Measurements from ENCODE around the gene STK24. TPM values are rescaled to one million over a fixed set of nuclear protein-coding genes. Genes with fewer than 3 reads are reported as not detected.

Gene STK24
- total and polyA plus RNA-seq, 2 experiments from 2014 or later: 83.3 to 98.0 TPM

DNA sequence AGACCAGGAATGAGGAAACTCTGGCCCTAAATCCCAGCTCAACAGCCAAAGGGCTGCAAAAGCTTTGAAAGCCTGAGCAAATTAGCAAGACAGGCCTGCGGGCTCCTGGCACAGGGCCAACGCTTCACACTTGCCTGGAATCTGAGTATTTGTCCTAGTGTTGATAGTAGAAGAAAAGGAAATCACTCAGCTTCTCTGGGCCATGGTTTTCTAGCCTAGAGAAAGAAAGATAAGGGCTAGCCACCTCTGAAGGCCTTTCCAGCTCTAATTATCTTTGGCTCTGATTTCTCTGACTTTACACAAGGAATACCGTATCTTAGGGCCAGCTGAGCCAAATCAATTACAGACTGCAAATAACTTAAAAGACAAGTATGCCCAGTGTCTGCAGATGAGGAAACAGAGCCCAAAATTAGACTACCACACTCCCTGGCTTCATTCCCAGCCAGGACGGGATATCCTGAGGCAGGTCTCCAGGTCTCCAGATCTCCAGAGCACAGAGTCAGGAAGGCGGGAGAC lies 69.6 kb downstream of the STK24 start:
- DNase-seq (ENCODE audit: low read depth in 1 of 2, low spot score in 1 of 2): peak; percentile 77 to 86
- Histone ChIP-seq H3K27ac (peak overlapping the region; percentile 93), H3K4me3 (no peak overlapping the region), H3K27me3 (no peaks in the 10 kb centered on the region), H3K36me3 (no peaks in the 10 kb centered on the region), H3K9me3 (ENCODE audit: low read depth) (no peaks in the 10 kb centered on the region), H3K4me1 (ENCODE audit: low read depth) (peaks cover 73% of the 10 kb centered on the region)
- TF ChIP-seq, protein P1, sequence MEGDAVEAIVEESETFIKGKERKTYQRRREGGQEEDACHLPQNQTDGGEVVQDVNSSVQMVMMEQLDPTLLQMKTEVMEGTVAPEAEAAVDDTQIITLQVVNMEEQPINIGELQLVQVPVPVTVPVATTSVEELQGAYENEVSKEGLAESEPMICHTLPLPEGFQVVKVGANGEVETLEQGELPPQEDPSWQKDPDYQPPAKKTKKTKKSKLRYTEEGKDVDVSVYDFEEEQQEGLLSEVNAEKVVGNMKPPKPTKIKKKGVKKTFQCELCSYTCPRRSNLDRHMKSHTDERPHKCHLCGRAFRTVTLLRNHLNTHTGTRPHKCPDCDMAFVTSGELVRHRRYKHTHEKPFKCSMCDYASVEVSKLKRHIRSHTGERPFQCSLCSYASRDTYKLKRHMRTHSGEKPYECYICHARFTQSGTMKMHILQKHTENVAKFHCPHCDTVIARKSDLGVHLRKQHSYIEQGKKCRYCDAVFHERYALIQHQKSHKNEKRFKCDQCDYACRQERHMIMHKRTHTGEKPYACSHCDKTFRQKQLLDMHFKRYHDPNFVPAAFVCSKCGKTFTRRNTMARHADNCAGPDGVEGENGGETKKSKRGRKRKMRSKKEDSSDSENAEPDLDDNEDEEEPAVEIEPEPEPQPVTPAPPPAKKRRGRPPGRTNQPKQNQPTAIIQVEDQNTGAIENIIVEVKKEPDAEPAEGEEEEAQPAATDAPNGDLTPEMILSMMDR (IDR thresholded peaks at IDR 0.05; ENCODE audit: low read depth, low read length): no peak

DNA sequence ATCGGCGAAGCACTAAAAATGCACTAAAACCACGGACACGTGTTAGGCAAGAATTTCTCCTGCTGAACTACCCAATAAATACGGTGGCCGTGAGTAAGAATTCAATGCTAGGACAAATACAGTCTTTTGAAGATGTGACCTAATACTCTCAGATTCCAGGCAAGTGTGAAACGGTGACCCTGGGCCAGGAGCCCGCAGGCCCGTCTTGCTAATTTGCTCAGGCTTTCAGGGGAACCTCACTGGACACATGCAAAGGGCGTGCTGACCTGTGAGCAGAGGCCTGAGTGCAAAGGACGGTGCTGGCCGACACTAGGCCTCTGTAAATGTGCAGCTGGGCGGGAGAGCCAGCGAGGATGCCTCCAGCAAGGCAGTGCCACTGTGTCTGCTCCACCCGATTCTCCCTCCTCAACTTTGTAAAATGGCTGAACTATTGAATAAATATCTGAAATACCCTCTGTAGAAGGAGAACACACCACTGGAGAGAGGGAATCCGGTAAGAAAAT lies 70.1 kb downstream of the STK24 start:
- H3K27ac ChIP-seq: peak overlapping the region; percentile 93

DNA sequence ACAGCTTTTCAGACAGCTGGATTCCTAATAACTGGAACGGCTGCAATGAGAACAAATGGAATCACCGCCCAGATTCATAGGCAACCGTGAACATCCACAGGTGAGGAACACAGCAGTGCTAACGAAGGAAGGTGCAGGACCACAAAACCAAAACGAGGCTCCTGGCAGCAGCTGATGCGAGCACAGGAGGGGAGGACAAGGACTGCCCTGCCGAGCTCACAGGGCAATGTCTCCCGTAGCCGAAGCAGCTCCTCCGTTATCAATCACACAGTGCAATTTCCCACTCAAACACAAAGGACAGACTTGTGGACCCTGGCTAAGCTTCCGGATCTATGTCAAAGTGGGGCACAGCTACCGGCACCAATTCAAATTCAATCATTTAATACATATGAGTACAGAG lies 70.6 kb downstream of the STK24 start:
- TF ChIP-seq, protein P1 (IDR thresholded peaks at IDR 0.05; ENCODE audit: low read depth, low read length): no peak
- Histone ChIP-seq H3K27me3 (no peaks in the 10 kb centered on the region), H3K4me3 (no peak overlapping the region), H3K27ac (peak overlapping the region; percentile 93), H3K9me3 (ENCODE audit: low read depth) (no peaks in the 10 kb centered on the region), H3K36me3 (no peaks in the 10 kb centered on the region), H3K4me1 (ENCODE audit: low read depth) (peaks cover 79% of the 10 kb centered on the region)
- DNase-seq (ENCODE audit: low read depth in 1 of 2, low spot score in 1 of 2): no peak

More for the DNA sequence above, 70.1 kb downstream of the STK24 start:
- Histone ChIP-seq H3K27me3 (no peaks in the 10 kb centered on the region), H3K9me3 (ENCODE audit: low read depth) (no peaks in the 10 kb centered on the region), H3K36me3 (no peaks in the 10 kb centered on the region), H3K4me3 (no peak overlapping the region), H3K4me1 (ENCODE audit: low read depth) (peaks cover 74% of the 10 kb centered on the region)
- DNase-seq (ENCODE audit: low read depth in 1 of 2, low spot score in 1 of 2): no peak
- TF ChIP-seq, protein P1 (IDR thresholded peaks at IDR 0.05; ENCODE audit: low read depth, low read length): no peak

DNA sequence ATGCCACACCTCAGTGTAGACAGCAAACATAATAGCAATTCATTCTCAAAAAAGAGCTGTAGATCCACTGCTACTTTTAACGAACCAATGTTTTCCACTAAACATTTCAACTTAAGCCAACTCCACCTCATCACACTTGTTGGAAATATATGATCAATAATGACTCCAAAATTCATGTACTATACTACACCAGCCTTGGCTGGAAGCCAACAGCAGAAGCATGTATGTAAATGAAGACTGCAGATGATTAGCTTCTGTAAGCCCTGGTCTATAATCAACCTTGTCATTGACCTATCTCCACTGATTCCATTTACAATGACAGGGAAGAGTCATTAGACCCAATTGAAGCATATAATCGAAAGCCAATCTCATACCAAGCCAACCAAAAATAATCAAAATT lies 71.7 kb downstream of the STK24 start:
- DNase-seq (ENCODE audit: low read depth in 1 of 2, low spot score in 1 of 2): no peak
- Histone ChIP-seq H3K4me1 (ENCODE audit: low read depth) (peaks cover 79% of the 10 kb centered on the region), H3K4me3 (no peak overlapping the region), H3K9me3 (ENCODE audit: low read depth) (no peaks in the 10 kb centered on the region), H3K27ac (peak overlapping the region; percentile 93), H3K27me3 (no peaks in the 10 kb centered on the region), H3K36me3 (no peaks in the 10 kb centered on the region)
- TF ChIP-seq, protein P1 (IDR thresholded peaks at IDR 0.05; ENCODE audit: low read depth, low read length): no peak

DNA sequence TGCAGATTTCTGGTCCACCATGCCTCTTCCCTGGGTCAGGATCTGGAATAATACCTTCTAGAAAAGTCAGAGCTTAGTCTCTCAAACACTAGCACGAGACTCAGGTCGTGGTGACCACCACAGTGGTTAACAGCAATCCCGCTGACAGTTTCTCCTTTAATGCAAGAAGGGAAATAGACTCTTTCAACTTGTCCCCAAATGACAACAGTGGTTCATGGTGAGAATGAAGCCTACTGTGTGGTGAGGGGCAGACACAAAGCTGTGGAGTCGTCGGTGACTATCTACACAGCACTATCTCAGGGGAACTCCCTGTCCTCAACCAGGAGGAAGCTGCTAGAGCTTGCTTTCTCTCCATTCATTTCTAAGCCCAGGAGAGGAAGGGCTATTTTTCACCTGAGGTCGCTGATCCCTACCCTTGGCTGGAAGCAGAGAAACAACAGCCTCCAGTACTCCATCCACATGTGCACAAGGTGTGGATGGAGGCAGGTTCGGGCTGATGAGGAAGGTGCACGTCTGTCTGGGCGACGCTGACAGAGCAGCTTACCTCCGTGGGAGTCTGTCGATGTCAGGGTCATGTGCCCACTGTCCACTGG lies 72.4 kb downstream of the STK24 start:
- Histone ChIP-seq H3K27me3 (no peaks in the 10 kb centered on the region), H3K9me3 (ENCODE audit: low read depth) (no peaks in the 10 kb centered on the region), H3K4me1 (ENCODE audit: low read depth) (peaks cover 76% of the 10 kb centered on the region), H3K27ac (peak overlapping the region; percentile 93), H3K4me3 (no peak overlapping the region), H3K36me3 (no peaks in the 10 kb centered on the region)
- DNase-seq (ENCODE audit: low read depth in 1 of 2, low spot score in 1 of 2): no peak
- TF ChIP-seq, protein P1 (IDR thresholded peaks at IDR 0.05; ENCODE audit: low read depth, low read length): no peak
